Measurements from ENCODE around the gene TMCO4.

Gene TMCO4

GRCh38 chr1:19747761-19748160, 52.0 kb downstream of the TMCO4 start:
- DNase-seq (ENCODE audit: low read depth), result no peak

DNA sequence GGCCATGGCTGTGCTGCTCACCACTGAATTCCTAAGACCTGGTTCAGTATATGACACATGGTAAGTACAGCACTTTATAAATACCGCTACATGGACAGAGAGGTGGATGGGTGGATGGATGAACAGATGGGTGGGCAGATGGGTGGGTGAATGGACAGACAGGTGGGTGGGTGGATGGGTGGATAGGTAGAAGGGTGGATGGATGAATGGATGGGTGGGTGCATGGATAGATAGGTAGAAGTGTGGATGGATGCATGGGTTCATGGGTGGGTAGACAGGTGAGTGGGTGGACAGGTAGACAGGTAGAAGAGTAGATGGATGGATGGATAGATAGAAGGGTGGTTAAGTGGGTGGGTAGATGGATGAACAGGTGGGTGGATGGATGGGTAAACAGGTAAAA, 54.8 kb downstream of the TMCO4 start:
- DNase-seq (ENCODE audit: low read depth), result no peak

- no peak for DNase-seq (ENCODE audit: low read depth)
Measured at GRCh38 chr1:19744335-19744743, 55.4 kb downstream of the TMCO4 start.

- DNase-seq (ENCODE audit: low read depth), result no peak
Measured at GRCh38 chr1:19743793-19744192, 55.9 kb downstream of the TMCO4 start.

DNA sequence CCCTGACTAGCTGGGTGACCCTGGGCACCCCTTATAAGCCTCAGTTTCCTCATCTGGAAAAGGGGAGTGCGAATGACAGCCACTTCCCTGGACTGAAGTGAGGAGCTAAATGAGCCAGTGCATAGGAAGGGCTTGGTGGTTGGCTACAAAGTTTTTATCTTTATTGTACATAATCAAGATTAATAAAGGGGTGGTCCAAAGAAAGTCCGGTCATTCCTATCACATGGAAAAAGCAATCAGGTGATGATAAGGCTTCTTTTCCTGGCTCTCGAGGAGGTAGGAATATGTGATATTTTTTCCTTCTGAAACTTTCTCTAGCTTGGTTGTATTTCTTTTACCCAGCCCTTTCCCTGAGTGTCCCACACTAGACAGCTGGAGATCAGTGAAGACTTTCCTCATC, 56.5 kb downstream of the TMCO4 start:
- DNase-seq (ENCODE audit: low read depth), result no peak

- no peak for DNase-seq (ENCODE audit: low read depth)
Measured at GRCh38 chr1:19739628-19740027, 60.1 kb downstream of the TMCO4 start.

DNA sequence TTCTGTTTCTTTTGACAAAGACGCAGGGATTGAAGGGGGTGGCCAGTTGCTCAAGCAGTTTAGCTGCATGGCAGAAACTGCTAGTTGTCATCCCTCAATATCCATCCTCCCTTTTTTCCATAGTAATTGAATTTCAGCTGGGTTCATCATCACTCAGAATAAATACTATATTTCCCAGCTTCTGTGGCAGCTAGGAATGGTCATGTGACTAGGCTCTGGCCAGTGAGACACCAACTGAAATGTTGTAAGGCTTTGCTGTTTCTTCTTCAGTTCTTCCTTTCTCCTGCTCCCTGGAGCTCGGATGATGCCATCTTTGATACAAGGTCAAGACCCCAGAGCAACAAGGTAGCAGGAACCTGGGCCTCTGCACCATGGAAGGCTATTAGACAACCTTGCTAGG, 61.0 kb downstream of the TMCO4 start:
- DNase-seq (ENCODE audit: low read depth), result no peak

DNA sequence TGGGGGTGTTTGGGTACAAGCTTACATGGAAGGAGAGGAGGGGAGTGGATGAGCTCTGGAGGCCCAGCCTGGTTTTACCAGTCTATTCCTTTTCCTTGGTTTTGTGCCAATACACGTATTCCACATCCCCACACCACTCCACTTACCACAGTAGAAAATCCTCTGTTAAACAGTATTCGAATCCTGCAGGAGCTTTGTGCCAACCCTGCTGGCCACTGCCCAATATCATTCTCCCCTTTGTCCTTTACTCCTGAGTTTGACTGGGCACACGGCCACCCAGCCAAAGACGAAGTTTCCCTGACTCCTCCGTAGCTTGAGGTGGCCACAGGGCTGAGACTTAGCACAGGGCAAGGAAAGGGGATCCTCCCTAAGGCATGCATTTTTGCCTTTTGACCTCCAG, 61.6 kb downstream of the TMCO4 start:
- no peak for DNase-seq (ENCODE audit: low read depth)

DNA sequence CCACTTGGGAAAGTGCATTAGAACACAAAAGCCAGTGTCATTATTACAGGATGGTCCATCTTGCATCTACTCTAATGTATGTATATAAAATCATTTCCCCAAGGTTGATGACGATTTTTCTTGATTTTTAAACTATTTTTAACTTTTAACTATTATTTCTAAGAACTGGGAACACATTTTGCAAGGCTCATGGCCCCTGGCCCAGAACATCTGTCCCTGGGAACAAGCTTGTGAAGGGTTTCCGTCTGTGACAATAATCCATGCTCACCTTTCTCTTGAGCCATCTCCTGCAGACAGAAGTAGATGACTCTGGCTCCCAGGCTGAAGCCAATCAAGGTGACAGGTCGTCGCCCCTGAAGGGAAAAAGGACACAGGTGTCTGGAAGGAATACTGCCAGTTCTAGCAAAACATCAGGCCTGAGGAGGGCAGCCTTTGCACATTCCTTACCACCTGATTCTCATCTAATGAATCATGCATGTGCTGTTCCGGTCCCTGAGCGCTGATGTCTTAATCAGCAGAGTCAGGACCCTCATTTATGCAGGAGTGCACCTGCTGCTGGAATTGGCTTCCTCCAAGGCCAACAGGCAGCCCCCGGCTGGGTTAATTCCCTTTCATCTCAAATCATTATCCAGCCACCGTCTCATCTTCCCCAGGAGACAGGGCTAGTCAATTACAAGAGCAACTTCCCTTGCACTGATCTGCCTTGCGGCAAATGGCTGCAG, 62.5 kb downstream of the TMCO4 start:
- no peak for DNase-seq (ENCODE audit: low read depth)

DNA sequence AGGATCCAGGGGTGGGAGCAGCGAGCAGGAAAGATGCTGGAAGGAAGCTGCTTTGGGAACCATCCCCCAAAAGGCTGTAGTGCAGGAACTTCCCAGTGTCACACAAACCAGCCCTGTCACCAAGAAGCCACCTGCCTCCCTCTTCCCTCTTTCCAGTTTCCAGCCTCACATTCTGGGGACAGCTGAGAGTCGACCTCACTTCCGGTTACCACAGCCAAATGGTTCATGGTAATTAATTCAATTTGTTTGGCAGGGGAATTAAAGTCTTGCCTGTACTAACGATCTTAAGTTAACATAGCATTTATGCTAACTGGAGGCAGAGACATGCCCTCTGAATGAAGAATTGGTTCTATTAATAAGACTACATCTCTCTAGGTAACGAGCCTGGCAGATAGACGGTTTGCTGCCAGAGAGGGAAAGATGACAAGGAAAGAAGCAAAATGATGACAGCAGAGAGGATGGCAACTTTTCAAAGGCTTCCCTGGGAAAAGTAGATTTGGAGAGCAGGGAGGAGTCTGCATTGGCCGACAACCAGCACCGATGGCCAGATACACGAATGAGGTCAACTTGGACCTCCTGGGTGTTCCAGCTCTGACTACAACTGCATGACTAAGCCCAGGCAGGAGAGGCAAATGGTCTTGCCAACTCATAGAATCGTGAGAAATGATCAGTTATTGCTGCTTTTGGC, 64.1 kb downstream of the TMCO4 start:
- DNase-seq (ENCODE audit: low read depth), result no peak

GRCh38 chr1:19734472-19734999, 65.2 kb downstream of the TMCO4 start:
- DNase-seq (ENCODE audit: low read depth), result no peak

GRCh38 chr1:19734056-19734455, 65.7 kb downstream of the TMCO4 start:
- no peak for DNase-seq (ENCODE audit: low read depth)

GRCh38 chr1:19733615-19734014, 66.1 kb downstream of the TMCO4 start:
- DNase-seq (ENCODE audit: low read depth), result no peak

DNA sequence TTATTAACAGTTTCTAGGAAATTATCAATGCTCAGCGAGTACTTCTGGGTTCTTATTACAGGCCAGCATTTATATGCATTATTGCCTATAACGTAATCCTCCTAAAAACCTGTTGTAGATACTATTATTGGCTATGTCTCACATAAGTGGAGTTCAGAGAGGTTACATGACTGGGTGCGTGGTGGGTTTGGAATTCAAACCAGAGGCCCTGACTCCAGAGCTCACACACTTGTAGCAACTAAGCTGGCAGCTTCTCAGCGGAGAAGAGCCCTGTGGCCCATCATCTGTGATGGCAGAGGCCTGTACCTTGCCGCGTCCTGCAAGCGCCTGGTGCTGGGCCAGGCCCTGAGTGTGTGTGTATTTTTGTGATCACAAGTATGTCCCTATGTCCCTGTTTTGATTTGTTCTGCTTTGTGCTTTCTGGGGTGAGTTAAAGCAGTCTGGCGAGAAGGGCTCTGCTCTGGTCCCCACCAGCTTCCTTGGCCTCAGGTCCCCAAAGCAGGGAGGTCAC, 68.3 kb downstream of the TMCO4 start:
- DNase-seq (ENCODE audit: low read depth), result no peak

DNA sequence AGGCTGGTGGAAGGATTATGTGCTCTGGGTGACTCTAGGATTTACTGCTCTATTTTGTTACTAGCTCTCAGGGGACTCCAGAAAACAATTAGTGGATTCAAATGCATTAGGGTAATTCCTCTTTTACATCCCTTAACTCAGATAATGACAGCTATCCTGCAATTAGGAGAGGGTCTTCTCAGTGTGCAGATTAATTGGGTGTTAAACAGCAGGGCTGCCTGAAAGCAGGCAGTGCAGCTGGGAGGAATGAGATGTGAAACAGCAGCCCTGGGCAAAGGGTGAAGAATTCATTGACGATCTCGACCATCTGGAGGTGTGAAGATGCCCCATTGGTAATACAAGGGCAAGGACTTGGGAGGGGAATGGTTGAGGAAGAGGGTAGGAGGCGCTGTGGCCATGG, 68.9 kb downstream of the TMCO4 start:
- DNase-seq (ENCODE audit: low read depth), result no peak

DNA sequence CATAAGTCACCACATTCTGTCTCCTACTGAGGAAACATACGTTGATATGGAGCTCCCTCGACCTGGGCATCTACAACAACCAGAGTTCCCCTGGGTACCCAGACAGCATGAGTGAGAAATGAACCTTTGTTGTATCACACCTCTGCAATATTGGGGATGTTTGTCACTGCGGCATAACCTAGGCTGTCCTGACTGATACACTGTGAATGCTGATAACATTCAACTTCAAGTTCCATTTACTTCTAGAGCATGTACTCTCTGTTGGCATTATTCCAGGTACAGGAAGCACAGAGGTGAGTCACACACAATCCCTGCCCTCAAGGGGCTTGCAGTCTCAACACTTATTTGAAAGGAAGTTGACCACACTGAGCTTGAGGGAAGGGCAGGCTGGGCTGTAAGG, 69.5 kb downstream of the TMCO4 start:
- no peak for DNase-seq (ENCODE audit: low read depth)

- DNase-seq (ENCODE audit: low read depth), result no peak
Measured at GRCh38 chr1:19728413-19729145, 71.1 kb downstream of the TMCO4 start.

GRCh38 chr1:19725606-19726005, 74.1 kb downstream of the TMCO4 start:
- DNase-seq (ENCODE audit: low read depth), result no peak

DNA sequence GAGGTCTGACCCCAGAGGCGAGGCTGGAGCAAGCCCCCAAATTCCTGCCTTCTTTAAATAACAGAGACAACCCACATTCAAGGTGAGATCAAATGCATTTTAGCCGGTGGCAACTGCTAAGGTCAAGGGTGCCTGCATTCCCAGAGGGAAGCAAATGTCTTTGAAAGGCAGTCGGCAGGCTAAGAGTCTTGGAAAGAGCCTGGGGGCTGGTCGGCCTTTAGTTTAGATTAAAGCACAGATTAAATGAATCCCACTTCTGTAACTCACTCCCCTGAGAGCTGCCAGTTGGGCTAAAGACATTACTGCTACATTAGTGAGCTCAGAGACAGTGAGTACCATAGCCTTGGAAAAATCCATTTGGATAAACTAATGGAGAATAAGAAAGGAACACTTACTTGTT, 75.8 kb downstream of the TMCO4 start:
- DNase-seq (ENCODE audit: low read depth), result no peak

GRCh38 chr1:19720973-19721372, 78.7 kb downstream of the TMCO4 start:
- DNase-seq (ENCODE audit: low read depth), result no peak

GRCh38 chr1:19720174-19720573, 79.5 kb downstream of the TMCO4 start:
- DNase-seq (ENCODE audit: low read depth), result no peak

DNA sequence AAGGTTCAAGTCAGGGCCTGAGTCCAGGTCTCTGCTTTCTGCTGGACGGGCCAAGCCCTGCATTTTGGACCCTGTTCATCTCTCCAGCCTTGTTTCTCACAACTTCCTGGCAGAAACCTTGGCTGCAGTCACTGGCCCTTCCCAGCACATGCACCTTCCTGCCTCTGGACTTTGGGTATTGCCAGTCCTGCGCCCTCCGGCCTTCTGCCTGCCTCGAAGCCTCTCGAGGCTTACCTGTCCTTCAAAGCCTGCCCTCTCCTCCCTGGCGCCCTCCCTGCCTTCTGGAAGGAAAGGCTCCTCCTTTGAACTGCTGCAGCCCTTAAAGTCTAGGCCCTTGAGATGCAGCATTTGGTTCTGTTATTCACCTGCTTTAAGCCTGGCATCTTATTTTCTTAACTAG, 82.2 kb downstream of the TMCO4 start:
- no peak for DNase-seq (ENCODE audit: low read depth)

Data from activated gamma-delta T cell treated with anti-CD3 and anti-CD28 coated beads, Interleukin-2, amount 50 U/mL, for 16 hours (primary cell).